BE2C (cell line): ENCODE results near the gene CALHM5. TPM values are rescaled to one million over a fixed set of nuclear protein-coding genes. Genes with fewer than 3 reads are reported as not detected.

ENCODE experiments used
- DNase-seq: peaks from one replicate; pipeline ENCODE4 v3.0.0-alpha.2; 2020
- H3K27me3 ChIP-seq: fragments of 250-450 bp; sonication (Bioruptor Pico); 2 replicates; pipeline ENCODE4 v1.5.1; 2020; ENCODE audit warnings: mild to moderate bottlenecking
- H3K36me3 ChIP-seq: fragments of 250-450 bp; sonication (Bioruptor Pico); 2 replicates; pipeline ENCODE4 v1.5.1; 2020; ENCODE audit warnings: mild to moderate bottlenecking
- H3K4me1 ChIP-seq: fragments of 250-450 bp; sonication (Bioruptor Pico); 2 replicates; pipeline ENCODE4 v1.5.1; 2020
- H3K4me3 ChIP-seq: 2 replicates; pipeline ENCODE4 v1.5.1; 2011; ENCODE audit warnings: low read depth, low read length
- H3K9me3 ChIP-seq: fragments of 250-450 bp; sonication (Bioruptor Pico); 2 replicates; pipeline ENCODE4 v1.5.1; 2020
- polyA plus RNA-seq: library from polyadenylated mRNA; unstranded; fragments of >200 nt; gene quantifications from one replicate; pipeline ENCODE4 v1.2.1, GENCODE V29; 2012; ENCODE audit warnings: low read depth, missing spikeins; ENCODE audit not compliant: insufficient read length, insufficient read depth
- TF ChIP-seq, protein P1 (sequence below): IDR thresholded peaks from 2 replicates; pipeline ENCODE4 v1.5.1; 2012; ENCODE audit warnings: mild to moderate bottlenecking, low read depth, low read length

Gene CALHM5, protein sequence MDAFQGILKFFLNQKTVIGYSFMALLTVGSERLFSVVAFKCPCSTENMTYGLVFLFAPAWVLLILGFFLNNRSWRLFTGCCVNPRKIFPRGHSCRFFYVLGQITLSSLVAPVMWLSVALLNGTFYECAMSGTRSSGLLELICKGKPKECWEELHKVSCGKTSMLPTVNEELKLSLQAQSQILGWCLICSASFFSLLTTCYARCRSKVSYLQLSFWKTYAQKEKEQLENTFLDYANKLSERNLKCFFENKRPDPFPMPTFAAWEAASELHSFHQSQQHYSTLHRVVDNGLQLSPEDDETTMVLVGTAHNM
- 0.11 TPM for polyA plus RNA-seq

DNA sequence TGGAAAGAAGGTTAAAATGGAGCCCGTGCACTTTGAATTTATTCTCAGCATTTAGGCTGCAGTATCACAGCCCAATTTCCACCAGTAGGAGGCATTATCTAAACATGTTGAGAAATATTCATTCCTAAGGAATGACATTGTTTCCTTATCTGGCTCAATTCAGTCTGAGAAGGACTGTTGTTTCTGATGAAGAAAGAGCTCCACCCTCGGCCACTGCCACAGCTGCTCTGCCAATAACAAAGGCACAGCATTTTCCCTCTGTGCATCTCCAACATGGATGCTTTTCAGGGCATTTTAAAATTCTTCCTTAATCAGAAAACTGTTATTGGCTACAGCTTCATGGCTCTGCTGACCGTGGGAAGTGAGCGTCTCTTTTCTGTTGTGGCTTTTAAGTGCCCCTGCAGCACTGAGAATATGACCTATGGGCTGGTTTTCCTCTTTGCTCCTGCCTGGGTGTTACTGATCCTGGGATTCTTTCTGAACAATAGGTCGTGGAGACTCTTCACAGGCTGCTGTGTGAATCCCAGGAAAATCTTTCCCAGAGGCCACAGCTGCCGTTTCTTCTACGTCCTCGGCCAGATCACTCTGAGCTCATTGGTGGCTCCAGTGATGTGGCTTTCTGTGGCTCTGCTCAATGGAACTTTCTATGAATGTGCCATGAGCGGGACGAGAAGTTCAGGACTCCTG, at the start of gene CALHM5:
TSS of gene CALHM5 (plus strand) at position 216 of the 687 bp plus-strand sequence. CDS start at position 274, 58 bp downstream.
- Histone ChIP-seq H3K9me3 (no peaks in the 10 kb centered on the region), H3K4me3 (peak within 1 kb of the TSS; percentile 25), H3K27me3 (no peaks in the 10 kb centered on the region), H3K36me3 (no peaks in the 10 kb centered on the region), H3K4me1 (no peaks in the 10 kb centered on the region)
- DNase-seq, result peak; percentile 15
- TF ChIP-seq, protein P1, sequence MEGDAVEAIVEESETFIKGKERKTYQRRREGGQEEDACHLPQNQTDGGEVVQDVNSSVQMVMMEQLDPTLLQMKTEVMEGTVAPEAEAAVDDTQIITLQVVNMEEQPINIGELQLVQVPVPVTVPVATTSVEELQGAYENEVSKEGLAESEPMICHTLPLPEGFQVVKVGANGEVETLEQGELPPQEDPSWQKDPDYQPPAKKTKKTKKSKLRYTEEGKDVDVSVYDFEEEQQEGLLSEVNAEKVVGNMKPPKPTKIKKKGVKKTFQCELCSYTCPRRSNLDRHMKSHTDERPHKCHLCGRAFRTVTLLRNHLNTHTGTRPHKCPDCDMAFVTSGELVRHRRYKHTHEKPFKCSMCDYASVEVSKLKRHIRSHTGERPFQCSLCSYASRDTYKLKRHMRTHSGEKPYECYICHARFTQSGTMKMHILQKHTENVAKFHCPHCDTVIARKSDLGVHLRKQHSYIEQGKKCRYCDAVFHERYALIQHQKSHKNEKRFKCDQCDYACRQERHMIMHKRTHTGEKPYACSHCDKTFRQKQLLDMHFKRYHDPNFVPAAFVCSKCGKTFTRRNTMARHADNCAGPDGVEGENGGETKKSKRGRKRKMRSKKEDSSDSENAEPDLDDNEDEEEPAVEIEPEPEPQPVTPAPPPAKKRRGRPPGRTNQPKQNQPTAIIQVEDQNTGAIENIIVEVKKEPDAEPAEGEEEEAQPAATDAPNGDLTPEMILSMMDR, result peak; percentile 57

DNA sequence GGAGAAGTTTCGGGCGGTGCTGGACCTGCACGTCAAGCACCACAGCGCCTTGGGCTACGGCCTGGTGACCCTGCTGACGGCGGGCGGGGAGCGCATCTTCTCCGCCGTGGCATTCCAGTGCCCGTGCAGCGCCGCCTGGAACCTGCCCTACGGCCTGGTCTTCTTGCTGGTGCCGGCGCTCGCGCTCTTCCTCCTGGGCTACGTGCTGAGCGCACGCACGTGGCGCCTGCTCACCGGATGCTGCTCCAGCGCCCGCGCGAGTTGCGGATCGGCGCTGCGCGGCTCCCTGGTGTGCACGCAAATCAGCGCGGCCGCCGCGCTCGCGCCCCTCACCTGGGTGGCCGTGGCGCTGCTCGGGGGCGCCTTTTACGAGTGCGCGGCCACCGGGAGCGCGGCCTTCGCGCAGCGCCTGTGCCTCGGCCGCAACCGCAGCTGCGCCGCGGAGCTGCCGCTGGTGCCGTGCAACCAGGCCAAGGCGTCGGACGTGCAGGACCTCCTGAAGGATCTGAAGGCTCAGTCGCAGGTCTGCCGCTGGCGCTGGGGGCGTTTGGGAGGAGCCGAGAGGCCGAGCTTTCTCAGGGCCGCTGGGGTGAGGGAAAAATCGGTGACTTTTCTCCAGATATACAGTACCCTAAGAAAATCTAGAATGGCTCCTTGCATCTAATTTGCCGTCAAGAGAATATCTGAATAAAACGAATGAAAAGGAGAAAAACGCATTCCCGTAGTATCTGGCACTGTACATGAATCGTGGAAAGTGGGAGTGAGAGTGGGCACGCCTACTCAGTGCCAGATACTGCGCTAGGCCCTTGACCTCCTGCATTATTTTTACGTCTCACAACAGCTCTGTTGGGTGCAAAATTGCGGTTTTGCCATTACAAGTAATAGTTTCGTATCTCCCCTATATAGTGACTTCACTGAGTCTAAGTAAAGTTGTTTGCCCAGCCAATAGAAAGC, 49.2 kb upstream of the CALHM5 start:
- no peaks in the 10 kb centered on the region for H3K4me1 ChIP-seq
- DNase-seq, result peak; percentile 51
- peak overlapping the region; percentile 37 for H3K4me3 ChIP-seq
- peaks cover 27% of the 10 kb centered on the region for H3K27me3 ChIP-seq
- TF ChIP-seq, protein P1, result no peak
- no peaks in the 10 kb centered on the region; the same call in 1 of the 2 replicates for H3K9me3 ChIP-seq
- no peaks in the 10 kb centered on the region for H3K36me3 ChIP-seq

DNA sequence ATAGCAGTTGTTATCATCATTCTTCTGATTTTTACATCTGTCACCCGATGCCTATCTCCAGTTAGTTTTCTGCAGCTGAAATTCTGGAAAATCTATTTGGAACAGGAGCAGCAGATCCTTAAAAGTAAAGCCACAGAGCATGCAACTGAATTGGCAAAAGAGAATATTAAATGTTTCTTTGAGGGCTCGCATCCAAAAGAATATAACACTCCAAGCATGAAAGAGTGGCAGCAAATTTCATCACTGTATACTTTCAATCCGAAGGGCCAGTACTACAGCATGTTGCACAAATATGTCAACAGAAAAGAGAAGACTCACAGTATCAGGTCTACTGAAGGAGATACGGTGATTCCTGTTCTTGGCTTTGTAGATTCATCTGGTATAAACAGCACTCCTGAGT, 48.1 kb upstream of the CALHM5 start:
- TF ChIP-seq, protein P1, result no peak
- no peak overlapping the region for H3K4me3 ChIP-seq
- H3K36me3 ChIP-seq, result no peaks in the 10 kb centered on the region
- H3K9me3 ChIP-seq, result no peaks in the 10 kb centered on the region; the same call in 1 of the 2 replicates
- peaks cover 27% of the 10 kb centered on the region for H3K27me3 ChIP-seq
- no peaks in the 10 kb centered on the region for H3K4me1 ChIP-seq
- DNase-seq, result no peak

DNA sequence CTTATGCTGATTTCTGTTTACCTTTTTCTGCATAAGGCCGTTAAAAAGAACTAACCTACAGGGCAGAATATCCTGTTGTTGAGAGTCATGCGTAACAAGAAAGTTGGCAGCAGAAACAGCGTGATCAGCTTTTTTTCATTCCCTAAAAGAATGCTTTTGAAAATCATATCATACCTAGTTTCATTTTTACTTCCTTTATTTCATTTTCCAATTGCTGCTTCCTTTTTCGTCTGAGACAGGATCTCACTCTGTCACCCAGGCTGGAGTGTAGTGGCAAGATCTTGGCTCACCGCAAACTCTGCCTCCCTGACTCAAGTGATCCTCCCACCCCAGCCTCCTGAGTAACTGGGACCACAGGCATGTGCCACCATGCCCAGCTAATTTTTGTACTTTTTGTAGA, 46.2 kb upstream of the CALHM5 start:
- no peaks in the 10 kb centered on the region for H3K36me3 ChIP-seq
- no peak for DNase-seq
- TF ChIP-seq, protein P1, result no peak
- peaks cover 27% of the 10 kb centered on the region for H3K27me3 ChIP-seq
- no peak overlapping the region for H3K4me3 ChIP-seq
- H3K4me1 ChIP-seq, result no peaks in the 10 kb centered on the region
- no peaks in the 10 kb centered on the region; the same call in 1 of the 2 replicates for H3K9me3 ChIP-seq

DNA sequence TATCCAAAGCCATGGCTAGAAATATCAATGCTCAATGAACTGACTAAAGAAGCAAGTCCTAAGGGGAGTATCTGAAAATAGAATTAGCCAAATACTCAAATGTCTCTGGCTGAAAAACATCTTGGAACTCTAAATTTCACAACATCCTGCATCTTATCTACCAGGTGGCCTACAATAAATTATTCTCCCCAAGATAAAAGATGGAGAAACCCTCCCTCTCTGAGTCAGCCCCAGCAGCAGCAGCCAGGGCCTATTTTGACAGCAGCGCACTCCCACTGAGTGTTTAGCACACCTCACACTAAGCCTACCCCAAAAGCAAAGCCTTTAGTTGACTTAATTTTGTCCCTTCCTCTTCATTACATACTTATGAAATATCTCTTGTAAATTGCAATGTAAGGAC, 44.3 kb upstream of the CALHM5 start:
- no peak overlapping the region for H3K4me3 ChIP-seq
- TF ChIP-seq, protein P1, result no peak
- no peaks in the 10 kb centered on the region for H3K36me3 ChIP-seq
- DNase-seq, result no peak
- no peaks in the 10 kb centered on the region; the same call in 1 of the 2 replicates for H3K9me3 ChIP-seq
- peaks cover 17% of the 10 kb centered on the region for H3K27me3 ChIP-seq
- H3K4me1 ChIP-seq, result no peaks in the 10 kb centered on the region
